A549 (cell line): ENCODE measurements around the gene HOXA4. TPM values are rescaled to one million over a fixed set of nuclear protein-coding genes. Genes with fewer than 3 reads are reported as not detected.
A peak's percentile ranks its signal among the peaks of the same experiment; 100 is the strongest.

ENCODE experiments used
- ATAC-seq, 2 experiments: fragments of 200-7000 bp in 1 of 2; fragments of >200 bp in 1 of 2; cut with Nextera tagmentation in 1 of 2; cut with Tn5 transposase in 1 of 2; 3 replicates each; pipeline versions ENCODE4 v1.8.0 to v1.9.1; 2018 to 2020; ENCODE audit warnings: mild to moderate bottlenecking in 1 of 2, moderate library complexity in 1 of 2
- CTCF ChIA-PET: fragments of 300-600 bp; sonication (Branson Sonifier 250); formaldehyde crosslinking; extraction: SDS; loops from one replicate; lab custom pipeline; 2021; ENCODE audit warnings: antibody characterized with exemption, inconsistent platforms; lab: Yijun Ruan, JAX
- POLR2A ChIA-PET: fragments of 350-600 bp; formaldehyde crosslinking; extraction: SDS; loops from one replicate; lab custom pipeline; 2021; ENCODE audit warnings: antibody characterized with exemption, inconsistent platforms; lab: Yijun Ruan, JAX
- DNase-seq, 2 experiments: peaks; one replicate each; pipeline versions ENCODE4 v3.0.0 to v3.0.0-alpha.2; 2011 to 2016; ENCODE audit warnings: low read depth in 1 of 2, low spot score in 1 of 2
- FAIRE-seq: peaks from 2 replicates; lab custom pipeline; 2011; peaks lifted over from hg19 to GRCh38; lab: Jason Lieb, UNC
- H3K27ac ChIP-seq, 2 experiments: fragments of >200 bp; sonication (Bioruptor Twin); formaldehyde crosslinking; 3 replicates each; pipeline ENCODE4 v1.5.1; 2016 to 2017
- H3K4me1 ChIP-seq: fragments of >200 bp; sonication (Bioruptor Twin); formaldehyde crosslinking; 3 replicates; pipeline ENCODE4 v1.6.1; 2016
- H3K4me2 ChIP-seq: fragments of >200 bp; sonication (Bioruptor Twin); formaldehyde crosslinking; 3 replicates; pipeline ENCODE4 v1.6.1; 2016
- H3K4me3 ChIP-seq: fragments of >200 bp; sonication (Bioruptor Twin); formaldehyde crosslinking; 3 replicates; pipeline ENCODE4 v1.5.1; 2016
- H3K9me3 ChIP-seq: fragments of >200 bp; sonication (Bioruptor Twin); formaldehyde crosslinking; 3 replicates; pipeline ENCODE4 v1.6.1; 2016
- BHLHE40 ChIP-seq: IDR thresholded peaks from 2 replicates; pipeline ENCODE4 v1.6.1; 2012; ENCODE audit warnings: low read depth, low read length, inconsistent platforms
- CHD2 ChIP-seq: fragments of 150-350 bp; IDR thresholded peaks from 2 replicates; pipeline ENCODE4 v1.6.1; 2014; ENCODE audit warnings: low read length; ENCODE audit not compliant: partially characterized antibody
- CTCF ChIP-seq: fragments of >200 bp; sonication (Bioruptor Twin); formaldehyde crosslinking; IDR thresholded peaks from 3 replicates; pipeline ENCODE4 v1.5.1; 2016
- E2F6 ChIP-seq: IDR thresholded peaks from 2 replicates; pipeline ENCODE4 v1.6.1; 2012; ENCODE audit warnings: low read depth, borderline replicate concordance
- HOXB13 ChIP-seq: fragments of 250-450 bp; sonication (Bioruptor Pico); IDR thresholded peaks from 2 replicates; pipeline ENCODE4 v1.5.0; 2020; ENCODE audit warnings: low read depth, mild to moderate bottlenecking, moderate library complexity
- JUN ChIP-seq, 2 experiments: fragments of >200 bp; sonication (Bioruptor Twin); formaldehyde crosslinking; IDR thresholded peaks; 2 replicates in 1 of 2; 3 replicates in 1 of 2; pipeline ENCODE4 v1.6.1; 2016 to 2017
- PBX3 ChIP-seq: IDR thresholded peaks from 2 replicates; pipeline ENCODE4 v1.6.1; 2012
- RNF2 ChIP-seq: fragments of 200-600 bp; sonication (generic); IDR thresholded peaks from 2 replicates; pipeline ENCODE4 v1.6.1; 2016; ENCODE audit warnings: low read depth, mild to moderate bottlenecking, antibody characterized with exemption, moderate library complexity, borderline replicate concordance
- SMC3 ChIP-seq: fragments of >200 bp; sonication (Bioruptor Twin); formaldehyde crosslinking; IDR thresholded peaks from 3 replicates; pipeline ENCODE4 v1.6.1; 2018; ENCODE audit warnings: inconsistent platforms
- USF2 ChIP-seq: fragments of 450-650 bp; IDR thresholded peaks from 2 replicates; pipeline ENCODE4 v1.6.1; 2014; ENCODE audit warnings: antibody characterized with exemption
- ZC3H11A ChIP-seq: fragments of 450-650 bp; IDR thresholded peaks from 2 replicates; pipeline ENCODE4 v1.6.1; 2014; ENCODE audit warnings: antibody characterized with exemption, mild to moderate bottlenecking
- ZNF302 ChIP-seq: fragments of 250-450 bp; sonication (Bioruptor Pico); IDR thresholded peaks from 2 replicates; pipeline ENCODE4 v1.9.0; 2021; ENCODE audit warnings: inconsistent platforms, mild to moderate bottlenecking, moderate library complexity
- WGBS: methylation state at CpG from one replicate; pipeline ENCODE4 v1.1.6; 2017; ENCODE audit errors: missing lambda C conversion rate; 5-methylcytosine and 5-hydroxymethylcytosine counted together
- polyA plus RNA-seq, 4 experiments: library from polyadenylated mRNA; depleted of rRNA in 3 of 4; stranded (reverse); fragments of >200 nt; fragmentation: RNase III in 1 of 4; extraction: RNeasy Plus Mini Kit Qiagen cat#74134 plus additional on column Dnase treatment in 1 of 4; gene quantifications; 2 replicates in 3 of 4; 3 replicates in 1 of 4; pipeline ENCODE4 v1.2.3, GENCODE V29; 2011 to 2017

HOXA4 gene
- polyA plus RNA-seq, 2 of the 4 experiments (the other 2 are of a cell fraction): 2.1 to 2.6 TPM

- ChIA-PET POLR2A (interaction anchor here (0.5 to 2.1 kb wide), 7 partner anchors 11 to 950 kb away, joined by 3 to 14 read pairs (median 4); partner anchors contain the start of gene HNRNPA2B1), CTCF (interaction anchor here (0.7 to 11.1 kb wide), 34 partner anchors 8 to 1257 kb away, joined by 3 to 160 read pairs (median 5); partner anchors contain the start of genes HOXA4, HOXA5 and HOXA9)
- Histone ChIP-seq H3K27ac (peak overlapping the region; percentile 88 to 90), H3K9me3 (no peaks in the 10 kb centered on the region), H3K4me2 (peak overlapping the region; percentile 90), H3K4me1 (peaks cover 16% of the 10 kb centered on the region), H3K4me3 (peak overlapping the region; percentile 49)
- TF ChIP-seq ZC3H11A: no peak
- FAIRE-seq (no peak), ATAC-seq (peak; percentile 69 to 75), DNase-seq (no peak)
- WGBS: 20% methylated on average over 11 of the region's 13 CpGs
These were observed 19.4 kb upstream of the HOXA4 start for GRCh38 chr7:27149842-27150567.

- no peak for DNase-seq
- ATAC-seq: no peak
- peak overlapping the region; percentile 90 for H3K4me2 ChIP-seq
- POLR2A ChIA-PET: interaction anchor here (1.0 to 1.7 kb wide), 2 partner anchors 12 to 17 kb away, joined by 3 to 5 read pairs; no protein-coding TSS in a partner anchor
- H3K27ac ChIP-seq: peak overlapping the region; percentile 27 to 52; a peak in 4 of 6 replicates
- WGBS: 76% methylated on average over 30 of the region's 30 CpGs
- TF ChIP-seq CTCF (no peak), PBX3 (no peak), CHD2 (no peak)
- TF ChIP-seq, all 56 proteins: peak for 0
- CTCF ChIA-PET: interaction anchor here (1.1 to 11.1 kb wide), 19 partner anchors 7 to 1256 kb away, joined by 3 to 160 read pairs (median 5); partner anchors contain the start of genes HOXA4, HOXA5 and HOXA9
- no peak for FAIRE-seq
- no peaks in the 10 kb centered on the region for H3K9me3 ChIP-seq
- peak overlapping the region; percentile 49; the same call in 2 of the 3 replicates for H3K4me3 ChIP-seq
- peaks cover 16% of the 10 kb centered on the region for H3K4me1 ChIP-seq
These were observed 18.4 kb upstream of the HOXA4 start for GRCh38 chr7:27148756-27149641.

- TF ChIP-seq ZNF302 (CRISPR knock-in tag) (no peak), JUN (IDR thresholded peaks at IDR 0.05) (no peak)
- peak overlapping the region; percentile 90; the same call in 1 of the 3 replicates for H3K4me2 ChIP-seq
These were observed 17.6 kb upstream of the HOXA4 start for GRCh38 chr7:27148031-27148755.

GRCh38 chr7:27147199-27148030 is 16.9 kb upstream of the HOXA4 start, which contains the start of gene HOXA6:
TSS of gene HOXA6 (minus strand) at chr7:27147774. CDS start at chr7:27147749, 25 bp downstream.
- FAIRE-seq: no peak
- WGBS: 95% methylated on average over 57 of the region's 63 CpGs
- CTCF ChIA-PET: interaction anchor here (0.8 to 11.1 kb wide), 7 partner anchors 11 to 778 kb away, joined by 3 to 160 read pairs (median 31); partner anchors contain the start of gene HOXA9
- POLR2A ChIA-PET: no interaction called here
- H3K9me3 ChIP-seq: no peaks in the 10 kb centered on the region
- H3K4me3 ChIP-seq: no peak within 1 kb of the TSS
- ATAC-seq: no peak
- no peak for DNase-seq
- peaks cover 16% of the 10 kb centered on the region for H3K4me1 ChIP-seq
- peak within 1 kb of the TSS in 1 of 2 experiments; percentile 52; a peak in 1 of 6 replicates for H3K27ac ChIP-seq
- peak within 1 kb of the TSS; percentile 90; the same call in 1 of the 3 replicates for H3K4me2 ChIP-seq
- no peak for TF ChIP-seq RNF2
- TF ChIP-seq BHLHE40: no peak
- no peak for TF ChIP-seq E2F6
- no peak for TF ChIP-seq USF2
- TF ChIP-seq HOXB13 (CRISPR knock-in tag): no peak
- no peak for TF ChIP-seq PBX3
- TF ChIP-seq SMC3: no peak

More at GRCh38 chr7:27148031-27148755, 17.6 kb upstream of the HOXA4 start:
- DNase-seq: no peak
- Histone ChIP-seq H3K4me1 (peaks cover 16% of the 10 kb centered on the region), H3K27ac (peak overlapping the region in 1 of 2 experiments; percentile 52; a peak in 1 of 6 replicates), H3K9me3 (no peaks in the 10 kb centered on the region), H3K4me3 (no peak overlapping the region)
- 91% methylated on average over 28 of the region's 28 CpGs for WGBS
- POLR2A ChIA-PET: no interaction called here
- FAIRE-seq: no peak
- ATAC-seq: no peak
- CTCF ChIA-PET: interaction anchor here (1.1 to 11.1 kb wide), 8 partner anchors 10 to 779 kb away, joined by 3 to 160 read pairs (median 14); partner anchors contain the start of gene HOXA9
